Measurements from ENCODE around the gene PIR. TPM values are rescaled to one million over a fixed set of nuclear protein-coding genes. Genes with fewer than 3 reads are reported as not detected.
A peak's percentile ranks its signal among the peaks of the same experiment; 100 is the strongest.

The PIR gene
- total RNA-seq, 6 experiments from 2014 or later = 13.3 to 42.1 (median 23.1) TPM

GRCh38 chrX:15395789-15396188 lies 97.3 kb downstream of the PIR start:
- 40% methylated on average over 2 of the region's 2 CpGs for WGBS (ENCODE audit: insufficient coverage, low coverage, low lambda C conversion rate, missing lambda C conversion rate)
- DNase-seq = no peak
- no peaks in the 10 kb centered on the region for H3K36me3 ChIP-seq
- no peak overlapping the region for H3K27ac ChIP-seq
- no peak for ATAC-seq
- TF ChIP-seq CTCF (IDR thresholded peaks at IDR 0.05) = no peak
- TF ChIP-seq POLR2A (IDR thresholded peaks at IDR 0.05) = no peak
- H3K4me3 ChIP-seq = no peak overlapping the region
- no peaks in the 10 kb centered on the region for H3K4me1 ChIP-seq
- peaks cover 0 to 2% (median 0%) of the 10 kb centered on the region in 4 donors for H3K9me3 ChIP-seq
- no peaks in the 10 kb centered on the region for H3K27me3 ChIP-seq
- intact Hi-C loops (cut with DNase I) = no loop called here

- WGBS (ENCODE audit: insufficient coverage, low coverage, low lambda C conversion rate, missing lambda C conversion rate) = 68% methylated on average over 4 of the region's 4 CpGs
These were observed 101.3 kb downstream of the PIR start for GRCh38 chrX:15391850-15392249.

GRCh38 chrX:15384304-15384703 lies 108.8 kb downstream of the PIR start, which contains the start of gene VEGFD:
Gene VEGFD (minus strand): TSS chrX:15384413. CDS start chrX:15383946, 467 bp downstream.
- no peaks in the 10 kb centered on the region for H3K4me1 ChIP-seq
- no peaks in the 10 kb centered on the region for H3K27me3 ChIP-seq
- WGBS (ENCODE audit: insufficient coverage, low coverage, low lambda C conversion rate, missing lambda C conversion rate) = 19% methylated on average over 2 of the region's 2 CpGs
- DNase-seq (peak in 1 of 3 donors; percentile 42), ATAC-seq (peak; percentile 75 to 95 (median 84))
- no peak within 1 kb of the TSS for H3K4me3 ChIP-seq
- no peak within 1 kb of the TSS for H3K27ac ChIP-seq
- no peaks in the 10 kb centered on the region for H3K36me3 ChIP-seq
- intact Hi-C loops (cut with DNase I) = no loop called here
- no peaks in the 10 kb centered on the region for H3K9me3 ChIP-seq
- TF ChIP-seq POLR2A (IDR thresholded peaks at IDR 0.05) = no peak
- TF ChIP-seq CTCF (IDR thresholded peaks at IDR 0.05) = no peak

More at GRCh38 chrX:15391850-15392249, 101.3 kb downstream of the PIR start:
- no peak for TF ChIP-seq CTCF (IDR thresholded peaks at IDR 0.05)
- no peak for TF ChIP-seq POLR2A (IDR thresholded peaks at IDR 0.05)
- Histone ChIP-seq H3K27me3 (no peaks in the 10 kb centered on the region), H3K36me3 (no peaks in the 10 kb centered on the region), H3K27ac (no peak overlapping the region), H3K9me3 (peaks cover 0 to 2% (median 0%) of the 10 kb centered on the region in 4 donors), H3K4me3 (no peak overlapping the region), H3K4me1 (no peaks in the 10 kb centered on the region)
- ATAC-seq (no peak), DNase-seq (no peak)
- intact Hi-C loops (cut with DNase I) = no loop called here

GRCh38 chrX:15382813-15383212 lies 110.3 kb downstream of the PIR start:
- intact Hi-C loops (cut with DNase I) = no loop called here
- TF ChIP-seq POLR2A (IDR thresholded peaks at IDR 0.05) (no peak), CTCF (IDR thresholded peaks at IDR 0.05) (no peak)
- no peak overlapping the region for H3K4me3 ChIP-seq
- H3K27ac ChIP-seq = no peak overlapping the region
- WGBS (ENCODE audit: insufficient coverage, low coverage, low lambda C conversion rate, missing lambda C conversion rate) = 55% methylated on average over 8 of the region's 8 CpGs
- H3K27me3 ChIP-seq = no peaks in the 10 kb centered on the region
- DNase-seq = no peak
- no peaks in the 10 kb centered on the region for H3K9me3 ChIP-seq
- H3K36me3 ChIP-seq = no peaks in the 10 kb centered on the region
- ATAC-seq = no peak
- no peaks in the 10 kb centered on the region for H3K4me1 ChIP-seq

- WGBS (ENCODE audit: insufficient coverage, low coverage, low lambda C conversion rate, missing lambda C conversion rate) = 40% methylated on average over 1 of the region's 1 CpG
- peaks cover 0 to 7% of the 10 kb centered on the region in 2 donors for H3K27me3 ChIP-seq
- TF ChIP-seq CTCF (IDR thresholded peaks at IDR 0.05) (no peak), POLR2A (IDR thresholded peaks at IDR 0.05) (no peak)
- no peaks in the 10 kb centered on the region for H3K36me3 ChIP-seq
- no peak overlapping the region for H3K4me3 ChIP-seq
- no peak overlapping the region for H3K27ac ChIP-seq
- ATAC-seq (no peak), DNase-seq (no peak)
- no peaks in the 10 kb centered on the region for H3K4me1 ChIP-seq
- no peaks in the 10 kb centered on the region for H3K9me3 ChIP-seq
- intact Hi-C loops (cut with DNase I) = no loop called here
These were observed 116.2 kb downstream of the PIR start for GRCh38 chrX:15376956-15377355.
